Ovary (tissue), 9 donors: ENCODE measurements around the gene FRG2B. TPM values are rescaled to one million over a fixed set of nuclear protein-coding genes. Genes with fewer than 3 reads are reported as not detected.
"Not testable (repeated sequence)": the region's sequence is repeated elsewhere in the genome, so short reads cannot be mapped to it uniquely, and the experiment has no call there.

Experiments used
- DNase-seq, 5 donors: peaks; one replicate each; pipeline ENCODE4 v3.0.0-alpha.2; 2019 to 2020
- H3K27ac ChIP-seq, 2 donors: fragments of 200-600 bp; one replicate each; pipeline versions ENCODE4 v1.5.1 to v1.8.0; 2019 to 2022
- H3K27me3 ChIP-seq: fragments of 200-600 bp; one replicate; pipeline ENCODE4 v1.8.0; 2022
- H3K36me3 ChIP-seq: fragments of 200-600 bp; sonication (generic); one replicate; pipeline ENCODE4 v1.5.1; 2019
- H3K4me1 ChIP-seq: one replicate; pipeline ENCODE4 v1.8.1; 2013; ENCODE audit warnings: mild to moderate bottlenecking, moderate library complexity; ENCODE audit not compliant: insufficient read depth
- H3K4me3 ChIP-seq: fragments of 200-600 bp; sonication (generic); one replicate; pipeline ENCODE4 v1.5.1; 2017
- H3K9me3 ChIP-seq, 2 donors: fragments of 200-600 bp in 1 of 2; sonication (generic) in 1 of 2; one replicate each; pipeline versions ENCODE4 v1.5.1 to v1.8.1; 2013 to 2019; ENCODE audit warnings: mild to moderate bottlenecking in 1 of 2, moderate library complexity in 1 of 2
- CTCF ChIP-seq, 3 donors: fragments of 450-650 bp in 2 of 3; fragments of 200-600 bp in 1 of 3; IDR thresholded peaks; one replicate each; pipeline versions ENCODE4 v1.5.1 to v1.8.0; 2016 to 2022; ENCODE audit warnings: antibody characterized with exemption in 3 of 3, mild to moderate bottlenecking in 1 of 3
- EP300 ChIP-seq: sonication (generic); formaldehyde crosslinking; IDR thresholded peaks from one replicate; pipeline ENCODE4 v1.6.1; 2017; ENCODE audit warnings: antibody characterized with exemption
- POLR2A ChIP-seq: fragments of 450-650 bp; IDR thresholded peaks from one replicate; pipeline ENCODE4 v1.6.1; 2017; ENCODE audit warnings: antibody characterized with exemption, mild to moderate bottlenecking, moderate library complexity
- WGBS, 3 donors: extraction: QIAGEN DNeasy Blood & Tissue Kit in 1 of 3; methylation state at CpG; one replicate each; pipeline versions ENCODE4 v1.1.5 to v1.1.7; 2013 to 2017; 5-methylcytosine and 5-hydroxymethylcytosine counted together
- intact Hi-C, 4 donors: fragments of 100-400 bp; cut with DNase I; formaldehyde crosslinking; loops; one replicate each; pipeline versions ENCODE4 v1.11.0 to v1.15.1; 2022 to 2023
- polyA plus RNA-seq, 2 donors: library from polyadenylated mRNA; stranded (reverse); fragments of 200-250 nt in 1 of 2; fragments of 350-450 nt in 1 of 2; fragmentation: Illumina TruSeq in 1 of 2; extraction: RNeasy Lipid Tissue Mini Kit (QIAGEN cat#74804) in 1 of 2; gene quantifications; one replicate each; pipeline ENCODE4 v1.2.3, GENCODE V29; 2013 to 2014
- total RNA-seq, 7 donors: library from RNA; depleted of rRNA in 2 of 7; stranded (reverse); fragments of >200 nt in 2 of 7; fragmentation: NEBNext Ultra II Directional in 3 of 7; extraction: Animal tissue kit (Norgen Biotek cat#: 25700) in 3 of 7; gene quantifications; one replicate each; pipeline versions ENCODE4 v1.1.0 to v1.2.4, GENCODE V29; 2016 to 2023
- donor health status: DM: no; HTN: no; CAD: no; lungs with moderate emphysema.
- donor health status: DM: no; HTN: no; CAD: no.
- donor health status: Bipolar disorder and iron deficiency.
- donor health status: DM: yes; HTN: yes; CAD: no.
- donor health status: DM: no; HTN: no; CAD: no.
- donor health status: DM: yes; HTN: yes; CAD: no.

Gene FRG2B
- total and polyA plus RNA-seq, 9 donors, result not detected

- H3K27ac ChIP-seq, DNase-seq, H3K27me3 ChIP-seq, H3K9me3 ChIP-seq, H3K36me3 ChIP-seq, H3K4me1 ChIP-seq, H3K4me3 ChIP-seq, intact Hi-C loops: not testable (repeated sequence)
- 67 to 95% (median 70%) methylated on average over 1 to 2 of the region's 5 CpGs for WGBS, 3 donors
Measured at GRCh38 chr10:133630723-133631249, 4.2 kb upstream of the FRG2B start.

DNA sequence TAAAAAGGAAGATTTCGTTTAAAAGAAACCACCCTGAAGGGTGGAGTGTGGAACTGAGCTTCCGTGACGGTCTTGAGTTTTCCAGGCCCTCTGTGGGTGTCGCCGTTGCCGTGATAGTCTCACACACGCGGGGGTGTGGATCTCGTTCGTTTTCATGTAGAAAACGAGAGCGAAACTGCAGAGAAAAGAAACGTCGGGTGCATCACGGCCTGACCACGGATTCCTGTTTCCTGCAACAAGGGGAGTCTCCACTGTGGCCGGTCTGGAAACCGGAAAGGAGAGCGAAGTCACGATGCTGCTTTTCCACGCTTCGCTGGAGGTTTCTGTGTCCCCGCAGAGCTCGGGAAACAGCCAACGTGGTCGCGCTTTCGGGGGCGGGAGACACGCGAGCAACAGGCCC is 4.1 kb downstream of the FRG2B start:
- H3K9me3 ChIP-seq, H3K36me3 ChIP-seq, H3K27me3 ChIP-seq, H3K4me1 ChIP-seq, H3K4me3 ChIP-seq, DNase-seq, H3K27ac ChIP-seq, intact Hi-C loops: not testable (repeated sequence)
- WGBS, 3 donors, result 28 to 51% (median 40%) methylated on average over 22 to 25 of the region's 31 CpGs

DNA sequence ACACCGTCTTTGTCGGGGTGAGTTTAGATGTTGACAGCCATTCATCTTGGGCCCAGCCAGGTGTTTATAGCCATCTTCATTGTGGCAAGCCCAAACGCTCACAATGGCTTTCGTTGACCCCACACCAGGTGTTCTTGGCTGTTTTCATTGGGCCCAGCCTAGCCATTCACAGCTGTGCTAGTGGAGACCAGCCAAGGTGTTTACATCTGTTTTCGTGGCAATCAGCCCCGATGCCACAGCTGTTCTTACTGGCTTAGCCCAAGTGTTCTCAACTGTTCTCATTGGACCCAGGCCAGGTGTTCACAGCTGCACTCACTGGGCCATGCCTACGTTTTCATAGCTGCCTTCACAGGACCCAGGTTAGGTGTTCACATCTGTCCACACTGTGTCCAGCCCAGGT is 7.7 kb downstream of the FRG2B start:
- Histone ChIP-seq H3K9me3 (no peaks in the 10 kb centered on the region), H3K4me3 (no peak overlapping the region), H3K4me1 (no peaks in the 10 kb centered on the region), H3K36me3 (no peaks in the 10 kb centered on the region), H3K27ac (no peak overlapping the region), H3K27me3 (no peaks in the 10 kb centered on the region)
- intact Hi-C loops, result no loop called here
- TF ChIP-seq EP300 (no peak), CTCF (IDR thresholded peaks at IDR 0.05) (no peak), POLR2A (no peak)
- no peak for DNase-seq
- WGBS, 3 donors, result 36 to 56% (median 44%) methylated on average over 7 of the region's 7 CpGs

DNA sequence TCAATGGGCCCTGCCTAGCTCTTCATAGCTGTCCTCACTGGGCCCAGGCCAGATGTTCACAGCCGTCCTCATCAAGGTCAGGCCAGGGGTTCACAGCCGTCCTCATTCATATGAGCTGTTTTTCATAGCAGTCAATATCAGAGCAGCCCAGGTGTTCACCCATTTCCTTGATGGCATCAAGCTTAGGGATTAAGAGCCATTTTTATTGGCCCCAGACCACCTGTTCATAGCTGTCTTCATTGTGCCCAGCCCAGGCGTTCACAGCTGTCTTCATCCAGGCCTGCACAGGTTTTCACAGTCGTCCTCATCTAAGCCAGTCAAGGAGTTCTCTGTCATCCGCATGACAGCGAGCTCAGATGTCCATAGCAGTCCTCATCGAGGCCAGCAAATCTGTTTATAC is 9.4 kb downstream of the FRG2B start:
- no peak overlapping the region for H3K27ac ChIP-seq
- no peaks in the 10 kb centered on the region for H3K27me3 ChIP-seq
- no peaks in the 10 kb centered on the region for H3K9me3 ChIP-seq
- no peak for DNase-seq
- intact Hi-C loops, result no loop called here
- no peak overlapping the region for H3K4me3 ChIP-seq
- H3K36me3 ChIP-seq, result no peaks in the 10 kb centered on the region
- WGBS, 3 donors, result 53 to 69% (median 64%) methylated on average over 7 of the region's 7 CpGs
- no peak for TF ChIP-seq POLR2A
- TF ChIP-seq EP300, result no peak
- TF ChIP-seq CTCF (IDR thresholded peaks at IDR 0.05), result no peak
- H3K4me1 ChIP-seq, result no peaks in the 10 kb centered on the region

GRCh38 chr10:133616371-133617130 is 10.0 kb downstream of the FRG2B start:
- DNase-seq, result no peak
- Histone ChIP-seq H3K36me3 (no peaks in the 10 kb centered on the region), H3K27ac (no peak overlapping the region), H3K4me1 (no peaks in the 10 kb centered on the region), H3K9me3 (no peaks in the 10 kb centered on the region), H3K27me3 (no peaks in the 10 kb centered on the region), H3K4me3 (no peak overlapping the region)
- no peak for TF ChIP-seq POLR2A
- no peak for TF ChIP-seq CTCF (IDR thresholded peaks at IDR 0.05)
- TF ChIP-seq EP300, result no peak
- 79 to 81% (median 80%) methylated on average over 8 of the region's 8 CpGs for WGBS, 3 donors
- intact Hi-C loops, result no loop called here
